HEK293T (cell line): ENCODE measurements around the gene MAGED2.

Source experiments
- CTCF ChIA-PET: fragments of 350-600 bp; formaldehyde crosslinking; extraction: SDS; loops from one replicate; lab custom pipeline; 2021; ENCODE audit warnings: antibody characterized with exemption, inconsistent platforms; lab: Yijun Ruan, JAX
- POLR2A ChIA-PET: fragments of 350-600 bp; formaldehyde crosslinking; extraction: SDS; loops from one replicate; lab custom pipeline; 2020; ENCODE audit warnings: antibody characterized with exemption, inconsistent platforms; lab: Yijun Ruan, JAX
- DNase-seq: peaks from one replicate; pipeline ENCODE4 v3.0.0; 2012; ENCODE audit warnings: mixed read lengths; ENCODE audit errors: extremely low spot score
- ARNT ChIP-seq: fragments of 450-650 bp; IDR thresholded peaks from 2 replicates; pipeline ENCODE4 v1.6.1; 2017; ENCODE audit warnings: mild to moderate bottlenecking
- BHLHE40 ChIP-seq: fragments of 450-650 bp; IDR thresholded peaks from 2 replicates; pipeline ENCODE4 v1.6.1; 2016; ENCODE audit warnings: mild to moderate bottlenecking, moderate library complexity, borderline replicate concordance
- CTBP1 ChIP-seq: fragments of 450-650 bp; IDR thresholded peaks from 2 replicates; pipeline ENCODE4 v1.6.1; 2016; ENCODE audit warnings: borderline replicate concordance
- ELF4 ChIP-seq: fragments of 450-650 bp; IDR thresholded peaks from 2 replicates; pipeline ENCODE4 v1.6.1; 2017; ENCODE audit warnings: antibody characterized with exemption
- FOXA1 ChIP-seq: fragments of 450-650 bp; IDR thresholded peaks from 2 replicates; pipeline ENCODE4 v1.6.1; 2016; ENCODE audit warnings: mild to moderate bottlenecking
- FOXK2 ChIP-seq: fragments of 450-650 bp; IDR thresholded peaks from 2 replicates; pipeline ENCODE4 v1.6.1; 2016; ENCODE audit warnings: mild to moderate bottlenecking
- FOXM1 ChIP-seq: fragments of 450-650 bp; IDR thresholded peaks from 2 replicates; pipeline ENCODE4 v1.6.1; 2017; ENCODE audit warnings: mild to moderate bottlenecking, borderline replicate concordance
- HDGF ChIP-seq: fragments of 450-650 bp; IDR thresholded peaks from 2 replicates; pipeline ENCODE4 v1.6.1; 2017; ENCODE audit warnings: antibody characterized with exemption, borderline replicate concordance
- L3MBTL2 ChIP-seq: fragments of 450-650 bp; conservative IDR thresholded peaks from 2 replicates; pipeline ENCODE4 v1.6.1; 2016; ENCODE audit warnings: mild to moderate bottlenecking
- LEF1 ChIP-seq: fragments of 450-650 bp; IDR thresholded peaks from 2 replicates; pipeline ENCODE4 v1.6.1; 2017; ENCODE audit warnings: mild to moderate bottlenecking, borderline replicate concordance
- NFRKB ChIP-seq: fragments of 450-650 bp; IDR thresholded peaks from 2 replicates; pipeline ENCODE4 v1.6.1; 2016; ENCODE audit warnings: mild to moderate bottlenecking, moderate library complexity
- PKNOX1 ChIP-seq: fragments of 450-650 bp; IDR thresholded peaks from 2 replicates; pipeline ENCODE4 v1.6.1; 2016
- SP1 ChIP-seq: fragments of 450-650 bp; IDR thresholded peaks from 2 replicates; pipeline ENCODE4 v1.6.1; 2017
- SUZ12 ChIP-seq: fragments of 450-650 bp; IDR thresholded peaks from 2 replicates; pipeline ENCODE4 v1.6.1; 2016; ENCODE audit warnings: mild to moderate bottlenecking
- TARDBP ChIP-seq: fragments of 450-650 bp; IDR thresholded peaks from 2 replicates; pipeline ENCODE4 v1.6.1; 2016
- ZNF384 ChIP-seq: fragments of 450-650 bp; IDR thresholded peaks from 2 replicates; pipeline ENCODE4 v1.6.1; 2016

The MAGED2 gene

DNA sequence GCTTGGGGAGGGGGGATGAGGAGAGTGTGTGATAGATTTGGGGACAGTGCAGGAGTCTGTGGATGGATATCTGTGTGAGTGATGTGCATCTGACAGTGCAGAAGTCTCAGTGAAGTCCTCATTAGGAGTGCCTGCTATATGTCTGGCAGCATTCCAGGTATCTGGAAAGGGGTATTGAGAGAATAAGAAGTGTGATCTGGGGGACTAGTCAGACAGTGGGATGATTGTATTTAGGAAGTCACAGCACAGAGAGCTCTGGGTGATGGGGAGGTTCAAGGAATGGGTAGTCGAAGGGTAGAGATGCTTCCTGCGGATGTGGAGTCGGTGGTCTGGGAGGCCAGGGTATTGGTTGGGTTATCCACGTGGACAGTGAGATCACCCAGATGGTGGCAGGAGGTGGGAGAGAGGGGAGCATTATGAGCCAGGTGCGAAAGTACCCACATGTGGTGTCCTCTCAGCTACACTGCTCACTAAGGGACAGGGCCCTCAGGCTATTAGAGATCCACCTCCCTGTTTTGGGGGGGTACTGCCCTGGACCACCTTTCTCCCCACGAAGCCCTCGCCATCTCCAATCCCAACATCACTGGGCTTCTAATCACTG lies 9.8 kb downstream of the MAGED2 start:
- POLR2A ChIA-PET, result no interaction called here
- TF ChIP-seq L3MBTL2 (no peak), HDGF (no peak), TARDBP (no peak), ZNF384 (no peak), LEF1 (no peak), CTBP1 (no peak), ELF4 (no peak), SP1 (no peak), SUZ12 (no peak), PKNOX1 (no peak), FOXA1 (no peak), ARNT (no peak), FOXM1 (no peak), FOXK2 (no peak), BHLHE40 (no peak), NFRKB (no peak)
- no peak for DNase-seq
- CTCF ChIA-PET, result interaction anchor here (0.6 kb wide), 1 partner anchor 249 kb away, joined by 5 read pairs; no protein-coding TSS in a partner anchor

DNA sequence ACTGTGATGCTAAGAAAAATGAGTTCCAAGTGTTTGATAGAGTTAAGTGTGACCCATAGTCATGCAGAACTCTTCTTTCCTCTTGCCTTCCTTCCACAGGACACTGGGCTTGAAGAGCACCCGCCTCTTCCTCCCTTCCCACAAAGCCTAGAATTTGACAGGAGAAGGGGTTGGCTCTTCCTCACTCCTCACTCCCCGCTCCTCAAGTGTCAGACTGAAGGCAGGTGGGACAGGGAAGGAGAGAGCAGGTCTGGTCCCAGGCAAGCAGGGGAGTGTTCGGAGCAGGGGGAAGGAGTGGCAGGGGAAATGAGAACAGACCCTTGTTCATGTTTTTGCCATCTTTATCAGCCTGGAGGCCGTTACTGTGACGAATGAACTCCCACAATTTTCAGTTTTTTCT lies 10.7 kb downstream of the MAGED2 start:
- no peak for DNase-seq
- ChIA-PET POLR2A (no interaction called here), CTCF (no interaction called here)
- TF ChIP-seq LEF1 (no peak), NFRKB (no peak), CTBP1 (no peak), SUZ12 (no peak), ELF4 (no peak)

- no peak for DNase-seq
- TF ChIP-seq SP1 (no peak), L3MBTL2 (no peak), ELF4 (no peak), CTBP1 (no peak), TARDBP (no peak), LEF1 (no peak), HDGF (no peak), BHLHE40 (no peak), ARNT (no peak)
- CTCF ChIA-PET, result no interaction called here
- POLR2A ChIA-PET, result no interaction called here
These were observed 11.7 kb downstream of the MAGED2 start for GRCh38 chrX:54819201-54819600.

DNA sequence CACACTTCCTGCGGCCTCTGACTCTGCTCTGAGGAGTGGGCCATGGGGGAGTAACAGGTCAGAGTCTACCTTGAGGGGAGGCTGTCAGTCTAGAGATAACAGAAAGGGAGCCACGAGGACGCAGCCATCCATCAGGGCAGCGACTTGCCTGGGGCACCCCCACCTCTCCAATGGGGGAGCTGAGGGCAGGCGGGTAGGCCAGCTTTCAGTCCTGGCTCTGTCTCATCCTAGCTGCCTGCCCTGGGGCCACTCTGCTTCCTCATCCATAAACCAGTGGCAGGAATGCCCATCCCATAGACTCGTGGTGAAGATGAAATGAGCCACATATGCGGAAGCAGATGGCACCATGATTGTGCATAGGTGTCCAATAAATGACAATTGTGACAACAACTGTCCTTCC lies 13.2 kb downstream of the MAGED2 start:
- no peak for DNase-seq
- ChIA-PET POLR2A (no interaction called here), CTCF (no interaction called here)
- TF ChIP-seq SUZ12 (no peak), ARNT (no peak)

DNA sequence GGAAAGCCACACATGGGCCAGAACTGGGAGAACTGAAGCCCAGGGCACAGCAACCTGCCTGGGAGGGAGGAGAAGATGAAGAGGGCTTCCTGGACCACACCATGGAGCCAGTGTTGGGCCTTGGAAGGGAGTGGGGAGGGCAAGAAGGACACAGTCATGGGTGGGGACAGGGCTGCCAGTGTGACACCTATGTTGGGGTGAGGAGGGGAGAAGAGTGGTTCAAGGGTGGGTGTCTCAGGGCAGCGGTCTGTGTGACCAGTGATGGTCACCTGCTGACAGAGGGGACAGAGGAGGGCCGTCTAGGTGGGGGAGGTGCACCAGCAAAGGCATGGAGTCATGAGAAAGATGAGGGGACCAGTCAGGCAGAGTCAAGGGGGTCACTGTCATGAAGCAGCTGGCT lies 13.8 kb downstream of the MAGED2 start:
- no peak for DNase-seq
- CTCF ChIA-PET, result no interaction called here
- POLR2A ChIA-PET, result no interaction called here
- TF ChIP-seq FOXA1 (no peak), FOXM1 (no peak), SP1 (no peak), HDGF (no peak), ARNT (no peak), FOXK2 (no peak), SUZ12 (no peak), PKNOX1 (no peak), LEF1 (no peak), ZNF384 (no peak), TARDBP (no peak), CTBP1 (no peak), NFRKB (no peak), BHLHE40 (no peak), ELF4 (no peak), L3MBTL2 (no peak)

- no peak for DNase-seq
- CTCF ChIA-PET, result no interaction called here
- POLR2A ChIA-PET, result no interaction called here
- TF ChIP-seq HDGF (no peak), ELF4 (no peak), LEF1 (no peak), ARNT (no peak), ZNF384 (no peak), TARDBP (no peak), NFRKB (no peak), L3MBTL2 (no peak), SP1 (no peak), SUZ12 (no peak), FOXA1 (no peak), CTBP1 (no peak)
These were observed 16.6 kb downstream of the MAGED2 start for GRCh38 chrX:54824195-54824594.

DNA sequence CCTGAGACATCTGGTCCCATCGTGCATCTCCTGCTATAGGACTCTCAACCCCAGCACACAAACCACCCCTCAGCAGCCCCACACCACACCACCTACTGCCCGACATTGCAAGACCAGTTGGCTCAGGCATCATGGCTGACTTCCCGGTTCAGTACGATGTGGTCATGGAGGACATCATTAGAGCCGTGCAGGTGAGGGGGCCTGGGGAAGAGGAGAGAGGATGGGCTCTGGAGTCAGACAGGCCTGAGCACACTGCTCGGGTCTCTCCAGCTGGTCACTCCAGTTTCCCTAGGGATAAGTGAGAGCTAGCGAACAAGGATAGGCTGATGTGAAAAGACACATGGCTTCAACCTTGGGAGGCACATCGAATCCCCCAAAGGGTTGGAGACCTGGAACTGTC lies 17.2 kb downstream of the MAGED2 start:
- CTCF ChIA-PET, result no interaction called here
- no peak for DNase-seq
- TF ChIP-seq NFRKB (no peak), HDGF (no peak), LEF1 (no peak), PKNOX1 (no peak), FOXA1 (no peak), L3MBTL2 (no peak), FOXK2 (no peak), SP1 (no peak), ZNF384 (no peak), FOXM1 (no peak), CTBP1 (no peak), BHLHE40 (no peak), ELF4 (no peak), SUZ12 (no peak), ARNT (no peak), TARDBP (no peak)
- POLR2A ChIA-PET, result no interaction called here
